KMS-11 (cell line): ENCODE measurements around the gene PLB1.

Experiments
- H2AFZ ChIP-seq: fragments of 200-600 bp; sonication (generic); 2 replicates; pipeline ENCODE4 v1.6.1; 2016; ENCODE audit warnings: antibody characterized with exemption, mixed run types, low read depth
- H3K27ac ChIP-seq: fragments of 200-600 bp; sonication (generic); 2 replicates; pipeline ENCODE4 v1.6.1; 2016; ENCODE audit warnings: mild to moderate bottlenecking, mixed run types
- H3K27me3 ChIP-seq: fragments of 200-600 bp; sonication (generic); 2 replicates; pipeline ENCODE4 v1.6.1; 2017; ENCODE audit warnings: mild to moderate bottlenecking, low read depth, mixed run types, moderate library complexity; ENCODE audit not compliant: insufficient read depth
- H3K36me3 ChIP-seq: fragments of 200-600 bp; sonication (generic); 2 replicates; pipeline ENCODE4 v1.6.1; 2017; ENCODE audit warnings: mild to moderate bottlenecking, mixed run types; ENCODE audit not compliant: insufficient read depth
- H3K4me1 ChIP-seq: fragments of 200-600 bp; sonication (generic); 2 replicates; pipeline ENCODE4 v1.6.1; 2016; ENCODE audit warnings: mild to moderate bottlenecking, low read depth, mixed run types; ENCODE audit not compliant: poor library complexity, severe bottlenecking
- H3K4me2 ChIP-seq: fragments of 200-600 bp; sonication (generic); 2 replicates; pipeline ENCODE4 v1.7.0; 2016; ENCODE audit warnings: mild to moderate bottlenecking, mixed run types
- H3K4me3 ChIP-seq: fragments of 200-600 bp; sonication (generic); IDR thresholded peaks from 2 replicates; pipeline ENCODE4 v1.6.1; 2017; ENCODE audit warnings: low read depth, low read length, mixed read lengths; ENCODE audit not compliant: insufficient read depth
- H3K79me2 ChIP-seq: fragments of 200-600 bp; sonication (generic); 2 replicates; pipeline ENCODE4 v1.6.1; 2016; ENCODE audit warnings: low read depth, mixed run types; ENCODE audit not compliant: insufficient read depth
- H3K9ac ChIP-seq: fragments of 200-600 bp; sonication (generic); 2 replicates; pipeline ENCODE4 v1.6.1; 2016; ENCODE audit warnings: mild to moderate bottlenecking, mixed run types
- H4K20me1 ChIP-seq: fragments of 200-600 bp; sonication (generic); 2 replicates; pipeline ENCODE4 v1.6.1; 2016; ENCODE audit warnings: mild to moderate bottlenecking, mixed run types; ENCODE audit not compliant: insufficient read depth
- CTCF ChIP-seq: fragments of 200-600 bp; sonication (generic); conservative IDR thresholded peaks from 2 replicates; pipeline ENCODE4 v1.6.1; 2017; ENCODE audit warnings: low read depth, mild to moderate bottlenecking, antibody characterized with exemption, low read length, moderate library complexity, mixed read lengths

PLB1 gene

DNA sequence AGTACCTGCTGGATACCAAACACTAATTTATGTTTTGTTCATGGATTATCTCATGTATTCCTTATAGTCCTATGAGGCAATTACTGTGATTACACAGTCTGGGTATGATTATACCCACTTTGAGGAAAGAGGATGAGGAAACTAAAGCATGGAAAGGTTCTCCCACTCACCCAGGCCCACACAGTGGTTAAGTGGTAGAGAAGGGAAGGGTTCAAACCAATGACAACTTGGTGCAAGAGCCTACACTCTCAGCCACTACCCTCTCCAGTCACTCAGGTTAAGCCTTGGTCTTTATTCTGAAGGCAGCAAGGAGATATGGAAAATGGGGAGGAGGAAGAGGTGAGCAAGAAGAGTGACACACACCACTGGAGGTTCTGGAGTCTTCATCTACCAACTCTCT, 191.3 kb downstream of the PLB1 start:
- H3K4me3 ChIP-seq, result no peak overlapping the region
- no peak overlapping the region for H3K4me2 ChIP-seq
- H3K36me3 ChIP-seq, result no peaks in the 10 kb centered on the region
- no peaks in the 10 kb centered on the region for H4K20me1 ChIP-seq
- H3K27me3 ChIP-seq, result no peaks in the 10 kb centered on the region
- no peaks in the 10 kb centered on the region for H3K4me1 ChIP-seq
- H3K79me2 ChIP-seq, result no peaks in the 10 kb centered on the region
- H3K9ac ChIP-seq, result no peak overlapping the region
- no peak overlapping the region for H2AFZ ChIP-seq
- no peak for TF ChIP-seq CTCF
- no peak overlapping the region for H3K27ac ChIP-seq

- Histone ChIP-seq H3K4me2 (no peak overlapping the region), H3K4me1 (no peaks in the 10 kb centered on the region), H3K27ac (no peak overlapping the region), H3K4me3 (no peak overlapping the region), H3K27me3 (no peaks in the 10 kb centered on the region), H3K36me3 (no peaks in the 10 kb centered on the region), H3K9ac (no peak overlapping the region), H4K20me1 (no peaks in the 10 kb centered on the region), H3K79me2 (no peaks in the 10 kb centered on the region), H2AFZ (no peak overlapping the region)
- no peak for TF ChIP-seq CTCF
Observed at GRCh38 chr2:28687640-28688385, 192.0 kb downstream of the PLB1 start.

DNA sequence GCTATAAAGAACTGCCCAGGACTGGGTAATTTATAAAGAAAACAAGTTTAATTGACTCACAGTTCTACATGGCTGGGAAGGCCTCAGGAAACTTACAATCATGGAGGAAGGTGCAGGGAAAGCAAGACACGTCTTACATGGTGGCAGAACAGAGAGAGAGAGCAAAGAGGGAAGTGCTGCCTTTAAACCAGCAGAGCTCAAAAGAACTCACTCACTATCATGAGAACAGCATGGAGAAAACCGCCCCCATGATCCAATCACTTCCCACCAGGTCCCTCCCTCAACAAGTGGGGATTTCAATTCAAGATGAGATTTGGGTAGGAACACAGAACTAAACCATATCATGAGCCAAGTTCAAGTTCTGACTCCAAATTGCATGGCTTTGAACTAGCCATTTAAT, 193.0 kb downstream of the PLB1 start:
- Histone ChIP-seq H2AFZ (no peak overlapping the region), H3K79me2 (no peaks in the 10 kb centered on the region), H3K4me1 (no peaks in the 10 kb centered on the region), H3K27me3 (no peaks in the 10 kb centered on the region), H3K36me3 (no peaks in the 10 kb centered on the region), H3K4me2 (no peak overlapping the region), H4K20me1 (no peaks in the 10 kb centered on the region), H3K27ac (no peak overlapping the region), H3K4me3 (no peak overlapping the region), H3K9ac (no peak overlapping the region)
- no peak for TF ChIP-seq CTCF

DNA sequence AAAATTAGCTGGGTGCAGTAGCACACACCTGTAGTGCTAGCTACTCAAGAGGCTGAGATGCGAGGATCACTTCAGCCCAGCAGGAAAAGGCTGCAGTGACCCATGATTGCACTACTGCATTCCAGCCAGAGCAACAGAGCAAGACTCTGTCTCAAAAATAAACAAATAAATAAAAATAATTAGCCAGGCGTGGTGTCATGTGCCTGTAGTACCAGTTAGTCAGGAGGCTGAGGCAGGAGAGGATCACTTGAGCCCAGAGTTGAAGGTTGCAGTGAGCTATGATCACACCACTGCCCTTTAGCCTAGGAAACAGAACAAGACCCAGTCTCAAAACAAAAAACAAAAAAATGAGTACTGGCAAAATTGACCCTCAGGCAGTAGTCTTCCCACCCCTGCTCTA, 193.9 kb downstream of the PLB1 start:
- Histone ChIP-seq H2AFZ (no peak overlapping the region), H3K4me1 (no peaks in the 10 kb centered on the region), H3K9ac (no peak overlapping the region), H3K4me3 (no peak overlapping the region), H3K27ac (no peak overlapping the region), H3K4me2 (no peak overlapping the region), H3K36me3 (no peaks in the 10 kb centered on the region), H3K27me3 (no peaks in the 10 kb centered on the region), H3K79me2 (no peaks in the 10 kb centered on the region), H4K20me1 (no peaks in the 10 kb centered on the region)
- no peak for TF ChIP-seq CTCF
